Neural progenitor cell (in vitro differentiated cells): ENCODE results near the gene RABGGTA. TPM values are rescaled to one million over a fixed set of nuclear protein-coding genes. Genes with fewer than 3 reads are reported as not detected.

Experiments used
- DNase-seq: peaks from one replicate; pipeline ENCODE4 v3.0.0-alpha.2; 2016; ENCODE audit warnings: low spot score
- H2AFZ ChIP-seq: fragments of 200-600 bp; sonication (generic); replicated peaks from 2 replicates; pipeline ENCODE4 v1.6.1; 2016; ENCODE audit warnings: antibody characterized with exemption
- H3F3A ChIP-seq: fragments of 200-600 bp; sonication (generic); 2 replicates; pipeline ENCODE4 v1.6.1; 2016; ENCODE audit warnings: antibody characterized with exemption, low read depth
- H3K27ac ChIP-seq: fragments of 200-600 bp; sonication (generic); 2 replicates; pipeline ENCODE4 v1.5.1; 2016; ENCODE audit warnings: mild to moderate bottlenecking
- H3K27me3 ChIP-seq: fragments of 200-600 bp; sonication (generic); 2 replicates; pipeline ENCODE4 v1.6.1; 2016; ENCODE audit warnings: mild to moderate bottlenecking, moderate library complexity
- H3K36me3 ChIP-seq: fragments of 200-600 bp; sonication (generic); 2 replicates; pipeline ENCODE4 v1.5.1; 2016
- H3K4me1 ChIP-seq: fragments of 200-600 bp; sonication (generic); 2 replicates; pipeline ENCODE4 v1.6.1; 2016; ENCODE audit warnings: mixed run types
- H3K4me2 ChIP-seq: fragments of 200-600 bp; sonication (generic); 2 replicates; pipeline ENCODE4 v1.6.1; 2016
- H3K4me3 ChIP-seq: fragments of 200-600 bp; sonication (generic); 2 replicates; pipeline ENCODE4 v1.5.1; 2016
- H3K79me2 ChIP-seq: fragments of 200-600 bp; sonication (generic); 2 replicates; pipeline ENCODE4 v1.6.1; 2016; ENCODE audit warnings: low read depth
- H3K9ac ChIP-seq: fragments of 200-600 bp; sonication (generic); 2 replicates; pipeline ENCODE4 v1.6.1; 2016
- H3K9me3 ChIP-seq: fragments of 200-600 bp; sonication (generic); 2 replicates; pipeline ENCODE4 v1.5.1; 2016; ENCODE audit warnings: low read depth
- H4K20me1 ChIP-seq: fragments of 200-600 bp; sonication (generic); 2 replicates; pipeline ENCODE4 v1.6.1; 2016; ENCODE audit warnings: low read depth
- H3K27ac Mint-ChIP-seq: 3 replicates; pipeline ENCODE4 v1.8.0; 2021; ENCODE audit warnings: mixed read lengths
- H3K27me3 Mint-ChIP-seq: 2 replicates; pipeline ENCODE4 v1.8.0; 2022; ENCODE audit warnings: low read depth, mild to moderate bottlenecking, inconsistent platforms, moderate library complexity, mixed read lengths; ENCODE audit not compliant: insufficient read depth
- H3K36me3 Mint-ChIP-seq: 3 replicates; pipeline ENCODE4 v1.8.0; 2021; ENCODE audit warnings: mixed read lengths
- H3K4me1 Mint-ChIP-seq: 3 replicates; pipeline ENCODE4 v1.8.0; 2021; ENCODE audit warnings: mixed read lengths
- H3K4me3 Mint-ChIP-seq: 3 replicates; pipeline ENCODE4 v1.8.0; 2021; ENCODE audit warnings: mild to moderate bottlenecking, moderate library complexity, mixed read lengths
- H3K9me3 Mint-ChIP-seq: 3 replicates; pipeline ENCODE4 v1.8.0; 2020; ENCODE audit warnings: mixed read lengths
- CTCF ChIP-seq: fragments of 200-600 bp; sonication (generic); IDR thresholded peaks from 2 replicates; pipeline ENCODE4 v1.5.1; 2017; ENCODE audit warnings: antibody characterized with exemption, mild to moderate bottlenecking
- EZH2 ChIP-seq: fragments of 200-600 bp; sonication (generic); IDR thresholded peaks from 2 replicates; pipeline ENCODE4 v1.6.1; 2017; ENCODE audit warnings: antibody characterized with exemption, mild to moderate bottlenecking, moderate library complexity
- EZH2phosphoT487 ChIP-seq: fragments of 200-600 bp; sonication (generic); IDR thresholded peaks from 2 replicates; pipeline ENCODE4 v1.6.1; 2017; ENCODE audit warnings: antibody characterized with exemption
- total RNA-seq: library from RNA; depleted of rRNA; stranded (reverse); fragments of >200 nt; gene quantifications from 2 replicates; pipeline ENCODE4 v1.2.3, GENCODE V29; 2015; ENCODE audit warnings: low replicate concordance

Gene RABGGTA
- total RNA-seq, 1 donor from 2014 or later = 7.1 TPM

DNA sequence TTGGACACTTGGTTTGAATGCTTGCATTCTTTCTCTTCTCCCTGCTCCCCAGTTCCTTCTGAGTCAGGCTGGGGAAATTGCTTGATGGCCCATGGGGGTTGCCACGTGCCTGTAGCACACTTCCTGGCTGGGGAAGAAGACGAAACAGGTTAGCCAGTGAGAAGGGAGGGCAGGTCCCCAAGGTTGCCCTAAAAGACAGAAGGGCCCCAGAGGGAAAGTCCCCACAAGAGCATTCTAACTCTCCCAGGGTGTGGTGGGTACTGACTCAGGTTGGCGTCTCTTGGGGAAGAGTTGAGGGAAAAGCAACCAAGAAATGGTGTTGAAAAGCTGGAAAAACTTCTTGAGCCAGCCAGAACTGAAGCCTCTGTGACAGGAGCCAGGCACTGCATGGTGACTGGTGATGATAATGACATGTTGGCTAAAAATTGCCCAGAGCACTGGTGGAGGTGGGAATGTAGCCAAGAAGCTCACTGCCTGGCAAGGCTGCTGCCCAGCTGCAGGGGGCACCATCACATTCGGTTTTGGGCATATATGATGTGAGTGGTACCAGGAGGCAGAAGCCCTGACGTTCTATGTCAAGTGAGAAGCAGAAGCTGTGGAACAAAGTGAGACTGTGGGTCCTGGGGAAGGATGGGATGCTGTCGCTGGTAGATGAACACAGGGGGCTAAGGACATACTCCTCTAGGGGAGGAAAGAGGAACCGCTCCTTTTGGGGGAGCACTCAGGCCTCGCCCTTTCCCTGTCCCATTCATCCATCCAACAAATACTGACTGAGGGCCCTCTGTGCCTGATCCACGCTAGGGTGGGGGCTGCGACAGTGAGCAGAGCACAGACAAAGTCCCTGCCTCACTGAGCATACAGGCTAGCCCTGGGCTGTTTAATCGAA, 8.1 kb upstream of the RABGGTA start:
- Mint-ChIP-seq H3K9me3 (no peaks in the 10 kb centered on the region), H3K4me3 (no peak overlapping the region), H3K27ac (no peak overlapping the region), H3K36me3 (no peaks in the 10 kb centered on the region), H3K4me1 (no peaks in the 10 kb centered on the region), H3K27me3 (peaks cover 2% of the 10 kb centered on the region)
- Histone ChIP-seq H3F3A (no peaks in the 10 kb centered on the region), H3K9ac (no peak overlapping the region), H4K20me1 (no peaks in the 10 kb centered on the region), H3K27ac (no peak overlapping the region), H3K27me3 (no peaks in the 10 kb centered on the region), H3K4me2 (no peak overlapping the region), H2AFZ (no peak overlapping the region), H3K9me3 (no peaks in the 10 kb centered on the region), H3K4me3 (no peak overlapping the region), H3K79me2 (no peaks in the 10 kb centered on the region), H3K4me1 (no peaks in the 10 kb centered on the region), H3K36me3 (no peaks in the 10 kb centered on the region)
- no peak for DNase-seq
- TF ChIP-seq EZH2 (no peak), CTCF (peak; percentile 11), EZH2phosphoT487 (no peak)

DNA sequence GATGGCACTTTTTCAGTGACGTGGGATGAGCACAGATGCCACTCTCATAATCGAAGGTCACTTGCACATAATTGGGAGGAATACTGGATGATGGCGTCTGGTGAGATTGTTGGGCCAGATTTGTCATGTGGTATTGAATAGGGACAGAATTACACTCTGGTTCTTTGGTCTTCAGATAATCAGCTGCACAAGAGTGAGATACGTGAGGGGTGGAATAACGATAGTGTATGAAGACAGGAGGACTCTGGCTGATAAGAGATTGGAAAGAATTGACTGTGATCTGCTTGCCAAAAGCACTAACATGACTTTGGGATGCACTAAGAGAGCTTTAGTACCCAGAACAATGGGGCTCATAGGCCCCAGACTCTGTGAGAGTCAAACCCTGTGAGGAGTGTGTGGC, 7.0 kb upstream of the RABGGTA start:
- H3K27ac ChIP-seq = no peak overlapping the region
- H3K4me3 ChIP-seq = no peak overlapping the region
- no peaks in the 10 kb centered on the region for H3K4me1 ChIP-seq
- peaks cover 2% of the 10 kb centered on the region for H3K36me3 Mint-ChIP-seq
- H4K20me1 ChIP-seq = no peaks in the 10 kb centered on the region
- H3F3A ChIP-seq = no peaks in the 10 kb centered on the region
- no peaks in the 10 kb centered on the region for H3K9me3 ChIP-seq
- H2AFZ ChIP-seq = no peak overlapping the region
- peak overlapping the region; percentile 25 for H3K27ac Mint-ChIP-seq
- H3K4me2 ChIP-seq = no peak overlapping the region
- no peak overlapping the region for H3K9ac ChIP-seq
- no peaks in the 10 kb centered on the region for H3K9me3 Mint-ChIP-seq
- H3K27me3 ChIP-seq = no peaks in the 10 kb centered on the region
- no peak overlapping the region for H3K4me3 Mint-ChIP-seq
- H3K36me3 ChIP-seq = no peaks in the 10 kb centered on the region
- H3K27me3 Mint-ChIP-seq = peaks cover 2% of the 10 kb centered on the region
- no peak for TF ChIP-seq CTCF
- TF ChIP-seq EZH2 = no peak
- no peak for TF ChIP-seq EZH2phosphoT487
- no peaks in the 10 kb centered on the region for H3K79me2 ChIP-seq
- no peak for DNase-seq
- no peaks in the 10 kb centered on the region for H3K4me1 Mint-ChIP-seq

DNA sequence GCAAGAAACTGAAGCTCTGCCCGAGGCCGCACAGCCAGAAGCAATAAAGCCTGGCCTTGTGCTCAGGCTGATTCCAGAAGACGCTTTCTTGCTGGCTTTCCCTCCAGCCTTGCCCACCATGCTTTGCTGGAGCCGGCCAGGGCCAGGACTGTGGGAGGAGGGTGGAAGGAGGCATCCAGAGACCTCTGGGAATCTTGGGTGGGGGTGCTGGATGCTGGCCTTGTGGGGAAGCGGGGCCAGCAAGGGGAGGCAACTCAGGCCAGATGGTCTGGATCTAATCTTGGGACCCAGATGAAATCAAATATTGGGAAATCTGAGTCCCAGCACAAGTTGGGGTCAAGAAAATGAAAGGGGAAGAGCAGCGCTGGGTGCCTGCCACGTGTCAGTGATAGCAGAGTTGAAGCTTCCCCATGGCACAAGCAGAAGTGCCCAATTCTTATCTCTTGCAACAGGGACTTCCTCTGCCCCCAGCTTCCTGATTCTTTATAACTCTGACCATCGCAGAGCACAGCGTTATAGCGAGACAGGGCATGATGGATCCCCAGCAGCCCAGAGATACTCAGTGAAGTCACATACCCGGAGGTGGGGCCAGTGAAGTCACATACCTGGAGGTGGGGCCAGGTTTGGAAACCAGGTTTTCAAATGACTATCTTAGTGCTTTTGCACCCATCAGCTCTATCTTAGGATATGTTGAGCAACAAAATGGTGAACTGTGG, 6.4 kb upstream of the RABGGTA start:
- Mint-ChIP-seq H3K36me3 (peaks cover 2% of the 10 kb centered on the region), H3K27me3 (peaks cover 2% of the 10 kb centered on the region), H3K4me1 (peaks cover 2% of the 10 kb centered on the region), H3K4me3 (no peak overlapping the region), H3K27ac (no peak overlapping the region), H3K9me3 (no peaks in the 10 kb centered on the region)
- no peak overlapping the region for H3K27ac ChIP-seq
- H3K79me2 ChIP-seq = peaks cover under 1% of the 10 kb centered on the region
- no peak for DNase-seq
- H3F3A ChIP-seq = no peaks in the 10 kb centered on the region
- H2AFZ ChIP-seq = no peak overlapping the region
- no peaks in the 10 kb centered on the region for H3K9me3 ChIP-seq
- no peaks in the 10 kb centered on the region for H3K27me3 ChIP-seq
- H3K36me3 ChIP-seq = no peaks in the 10 kb centered on the region
- no peak overlapping the region for H3K9ac ChIP-seq
- no peaks in the 10 kb centered on the region for H3K4me1 ChIP-seq
- no peak overlapping the region for H3K4me2 ChIP-seq
- H4K20me1 ChIP-seq = no peaks in the 10 kb centered on the region
- TF ChIP-seq EZH2phosphoT487 = no peak
- no peak for TF ChIP-seq EZH2
- no peak for TF ChIP-seq CTCF
- H3K4me3 ChIP-seq = no peak overlapping the region
